Subcutaneous abdominal adipose tissue (tissue), 5 donors: ENCODE measurements around the gene AMACR.
A peak's percentile ranks its signal among the peaks of the same experiment; 100 is the strongest.

Experiments used
- H3K27ac ChIP-seq: one replicate; pipeline ENCODE4 v1.7.0; 2013; ENCODE audit warnings: low read depth, mild to moderate bottlenecking, inconsistent platforms, low read length, moderate library complexity
- H3K27me3 ChIP-seq, 5 donors: one replicate each; pipeline ENCODE4 v1.7.0; 2013; ENCODE audit warnings: low read length in 5 of 5, inconsistent platforms in 1 of 5; ENCODE audit not compliant: control insufficient read depth in 5 of 5, insufficient read depth in 4 of 5
- H3K36me3 ChIP-seq, 5 donors: one replicate each; pipeline ENCODE4 v1.7.0; 2013; ENCODE audit warnings: low read length in 5 of 5; ENCODE audit not compliant: control insufficient read depth in 5 of 5, insufficient read depth in 5 of 5
- H3K4me1 ChIP-seq, 5 donors: one replicate each; pipeline ENCODE4 v1.7.0; 2013; ENCODE audit warnings: low read length in 5 of 5, mild to moderate bottlenecking in 3 of 5, moderate library complexity in 1 of 5; ENCODE audit not compliant: control insufficient read depth in 5 of 5, insufficient read depth in 5 of 5
- H3K4me3 ChIP-seq, 5 donors: one replicate each; pipeline ENCODE4 v1.7.0; 2013; ENCODE audit warnings: low read length in 5 of 5, low read depth in 1 of 5
- H3K9ac ChIP-seq, 5 donors: one replicate each; pipeline ENCODE4 v1.7.0; 2013; ENCODE audit warnings: low read length in 5 of 5, mild to moderate bottlenecking in 4 of 5, moderate library complexity in 3 of 5
- H3K9me3 ChIP-seq, 5 donors: one replicate each; pipeline ENCODE4 v1.7.0; 2013; ENCODE audit warnings: low read length in 5 of 5; ENCODE audit not compliant: control insufficient read depth in 5 of 5
- donor health status: healthy.
- donor health status: healthy.
- donor health status: healthy.
- donor health status: healthy.
- donor health status: healthy.

Gene AMACR

DNA sequence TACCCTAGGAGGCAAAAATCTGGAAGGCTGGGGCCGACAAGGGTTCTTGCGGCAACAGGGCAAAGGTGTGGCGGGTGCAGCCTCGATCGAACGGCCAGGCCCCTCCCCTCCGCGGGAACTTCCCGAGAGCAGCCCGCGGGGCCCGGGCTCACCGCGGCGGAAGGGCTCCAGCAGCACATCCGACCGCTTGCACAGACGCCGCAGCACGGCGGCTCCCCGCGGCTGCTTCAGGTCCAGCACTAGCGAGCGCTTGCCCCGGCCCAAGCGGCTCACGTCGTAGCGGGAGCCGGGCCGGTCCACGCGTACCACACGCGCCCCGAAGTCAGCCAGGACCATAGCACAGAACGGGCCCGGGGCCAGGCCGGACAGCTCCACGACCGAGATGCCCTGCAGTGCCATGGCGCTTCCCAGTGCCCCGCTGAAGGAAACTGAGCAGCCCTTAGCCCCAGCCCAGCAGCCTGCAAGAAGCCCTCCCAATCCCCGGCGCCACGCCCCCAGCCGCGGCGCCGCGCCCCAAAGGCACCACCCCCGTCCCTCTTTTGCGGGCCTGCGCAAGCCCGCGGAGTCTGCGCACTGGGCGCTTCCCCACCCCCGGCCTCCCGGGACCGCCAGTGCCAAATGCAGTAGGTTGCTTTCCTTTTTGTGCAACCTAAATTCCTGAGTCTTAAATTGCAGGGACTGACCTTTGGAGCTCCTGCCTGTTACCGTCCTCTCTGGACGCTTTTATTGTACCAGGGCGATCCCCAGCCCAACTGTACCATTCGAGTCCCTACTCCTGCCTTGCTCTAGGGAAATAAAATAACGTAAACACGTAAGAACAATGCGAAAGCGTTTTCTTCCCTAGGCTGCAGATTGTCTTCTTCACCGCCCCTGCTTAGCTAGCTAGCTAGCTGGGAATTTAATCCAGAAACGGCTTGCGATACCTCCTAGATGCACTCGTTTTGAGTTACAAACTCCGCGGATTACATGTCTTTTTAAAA lies at the start of gene AMACR:
TSS of gene AMACR (minus strand) at position 430 of the 980 bp plus-strand sequence. CDS start at position 399, 31 bp downstream.
- H3K27me3 ChIP-seq, result no peaks in the 10 kb centered on the region
- peak within 1 kb of the TSS; percentile 79 to 99 (median 96) for H3K4me3 ChIP-seq
- no peaks in the 10 kb centered on the region for H3K9me3 ChIP-seq
- peak within 1 kb of the TSS; percentile 89 for H3K27ac ChIP-seq
- H3K4me1 ChIP-seq, result peaks cover 6 to 34% (median 30%) of the 10 kb centered on the region in 5 donors
- peaks cover 5 to 16% (median 9%) of the 10 kb centered on the region in 5 donors for H3K36me3 ChIP-seq
- peak within 1 kb of the TSS; percentile 78 to 94 (median 86) for H3K9ac ChIP-seq

DNA sequence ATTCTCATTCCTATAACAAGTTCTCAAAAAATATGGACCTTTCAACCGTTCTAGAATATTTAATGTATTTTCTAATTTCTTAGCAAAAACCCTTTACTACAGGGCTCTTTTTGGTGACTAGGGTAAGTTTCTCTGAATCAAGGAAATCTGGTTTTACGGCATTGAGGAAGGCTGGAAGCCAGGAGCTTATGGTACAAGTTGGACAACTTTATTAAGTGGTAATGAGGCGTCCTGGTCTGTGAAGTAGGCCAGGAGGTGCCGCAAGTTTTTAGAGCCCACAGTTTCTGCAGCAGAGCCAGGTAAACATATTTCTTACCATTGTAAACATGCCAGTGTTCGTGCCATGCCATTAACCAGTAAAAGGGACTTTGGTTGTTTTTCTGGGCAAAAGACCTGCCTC lies 49.7 kb upstream of the AMACR start:
- Histone ChIP-seq H3K9me3 (peaks cover 0 to 5% (median 0%) of the 10 kb centered on the region in 5 donors), H3K9ac (no peak overlapping the region), H3K4me1 (peaks cover 0 to 12% (median 0%) of the 10 kb centered on the region in 5 donors), H3K27ac (no peak overlapping the region), H3K36me3 (peaks cover 0 to 5% (median 0%) of the 10 kb centered on the region in 5 donors), H3K27me3 (no peaks in the 10 kb centered on the region), H3K4me3 (no peak overlapping the region)

GRCh38 chr5:34057118-34057517 lies 49.3 kb upstream of the AMACR start:
- Histone ChIP-seq H3K4me1 (peaks cover 0 to 8% (median 0%) of the 10 kb centered on the region in 5 donors), H3K36me3 (peaks cover 0 to 5% (median 0%) of the 10 kb centered on the region in 5 donors), H3K27me3 (no peaks in the 10 kb centered on the region), H3K9me3 (peaks cover 0 to 5% (median 0%) of the 10 kb centered on the region in 5 donors), H3K9ac (no peak overlapping the region), H3K4me3 (no peak overlapping the region), H3K27ac (no peak overlapping the region)

DNA sequence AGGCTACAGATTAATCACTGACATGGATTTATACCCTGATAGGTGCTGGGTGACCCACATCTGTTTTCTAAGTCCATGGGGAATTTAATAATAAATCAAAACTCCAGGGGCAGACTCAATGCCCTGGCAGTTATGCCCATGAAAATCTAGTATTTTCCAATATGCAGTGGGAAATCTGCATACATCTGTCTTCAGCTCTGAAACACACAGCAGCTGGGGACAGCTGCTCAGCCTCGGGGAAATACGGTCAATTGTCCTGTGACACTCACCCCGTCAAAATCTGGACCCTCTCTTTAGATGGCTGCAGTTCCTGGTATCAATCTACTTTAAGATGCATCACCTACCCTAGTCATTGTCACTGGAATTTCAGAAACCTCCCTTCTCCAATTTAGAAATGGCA lies 47.8 kb upstream of the AMACR start:
- no peak overlapping the region for H3K9ac ChIP-seq

GRCh38 chr5:34054400-34054729 lies 46.5 kb upstream of the AMACR start:
- H3K9me3 ChIP-seq, result no peaks in the 10 kb centered on the region
- H3K36me3 ChIP-seq, result peaks cover 0 to 5% (median 0%) of the 10 kb centered on the region in 5 donors
- H3K27me3 ChIP-seq, result no peaks in the 10 kb centered on the region
- H3K27ac ChIP-seq, result no peak overlapping the region
- H3K4me3 ChIP-seq, result no peak overlapping the region
- no peak overlapping the region for H3K9ac ChIP-seq
- peaks cover 0 to 6% (median 0%) of the 10 kb centered on the region in 5 donors for H3K4me1 ChIP-seq

More for the DNA sequence above, 47.8 kb upstream of the AMACR start:
- no peak overlapping the region for H3K27ac ChIP-seq
- H3K27me3 ChIP-seq, result no peaks in the 10 kb centered on the region
- H3K36me3 ChIP-seq, result peaks cover 0 to 5% (median 0%) of the 10 kb centered on the region in 5 donors
- no peaks in the 10 kb centered on the region for H3K9me3 ChIP-seq
- H3K4me3 ChIP-seq, result no peak overlapping the region
- H3K4me1 ChIP-seq, result peaks cover 0 to 6% (median 0%) of the 10 kb centered on the region in 5 donors

- no peaks in the 10 kb centered on the region for H3K9me3 ChIP-seq
- no peak overlapping the region for H3K4me3 ChIP-seq
- H3K36me3 ChIP-seq, result peaks cover 0 to 5% (median 0%) of the 10 kb centered on the region in 5 donors
- no peak overlapping the region for H3K27ac ChIP-seq
- peaks cover 0 to 6% (median 0%) of the 10 kb centered on the region in 5 donors for H3K4me1 ChIP-seq
- no peaks in the 10 kb centered on the region for H3K27me3 ChIP-seq
- no peak overlapping the region for H3K9ac ChIP-seq
Observed at GRCh38 chr5:34053571-34054399, 45.9 kb upstream of the AMACR start.

- Histone ChIP-seq H3K4me1 (peaks cover 0 to 6% (median 0%) of the 10 kb centered on the region in 5 donors), H3K9ac (no peak overlapping the region), H3K36me3 (peaks cover 0 to 5% (median 0%) of the 10 kb centered on the region in 5 donors), H3K4me3 (no peak overlapping the region), H3K27me3 (no peaks in the 10 kb centered on the region), H3K9me3 (no peaks in the 10 kb centered on the region), H3K27ac (no peak overlapping the region)
Observed at GRCh38 chr5:34053133-34053532, 45.3 kb upstream of the AMACR start.

DNA sequence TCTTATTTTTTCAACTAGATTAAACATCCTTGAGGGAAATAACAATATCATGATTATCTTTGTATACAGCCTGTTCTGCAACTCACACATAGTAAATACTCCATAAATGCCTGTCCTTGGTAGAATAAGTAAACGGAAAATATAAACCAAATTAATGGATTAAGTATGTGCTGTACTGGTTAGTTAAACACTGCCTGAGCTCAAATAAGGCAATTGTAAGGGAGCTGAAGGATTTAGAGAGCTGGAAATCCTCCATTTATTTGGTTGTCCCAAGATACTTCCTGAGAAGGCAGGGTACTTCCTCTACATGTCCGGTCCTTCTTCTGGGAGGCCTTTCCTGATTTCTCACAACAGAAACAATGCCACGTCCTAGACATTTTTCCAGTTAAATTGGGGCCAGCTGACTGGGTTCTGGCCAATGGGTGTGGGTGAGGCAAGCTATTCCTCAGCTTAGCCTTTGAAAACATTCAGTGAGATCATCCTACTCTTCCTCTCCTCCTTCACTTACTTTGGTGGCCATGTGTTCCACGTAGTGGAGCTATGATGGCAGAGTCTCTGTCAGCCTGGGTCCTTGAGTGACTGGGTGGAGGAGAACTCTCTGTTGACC lies 43.6 kb upstream of the AMACR start:
- Histone ChIP-seq H3K4me1 (peaks cover 0 to 6% (median 0%) of the 10 kb centered on the region in 5 donors), H3K36me3 (no peaks in the 10 kb centered on the region), H3K9ac (no peak overlapping the region), H3K27ac (no peak overlapping the region), H3K27me3 (no peaks in the 10 kb centered on the region), H3K9me3 (no peaks in the 10 kb centered on the region), H3K4me3 (no peak overlapping the region)

- H3K4me1 ChIP-seq, result peaks cover 2 to 14% (median 7%) of the 10 kb centered on the region in 5 donors
- no peak overlapping the region for H3K27ac ChIP-seq
- no peaks in the 10 kb centered on the region for H3K36me3 ChIP-seq
- no peaks in the 10 kb centered on the region for H3K9me3 ChIP-seq
- no peaks in the 10 kb centered on the region for H3K27me3 ChIP-seq
- H3K4me3 ChIP-seq, result no peak overlapping the region
- H3K9ac ChIP-seq, result no peak overlapping the region
Observed at GRCh38 chr5:34047774-34048572, 40.1 kb upstream of the AMACR start.
